T-cell (primary cell): ENCODE results near the gene GTSF1L. TPM values are rescaled to one million over a fixed set of nuclear protein-coding genes. Genes with fewer than 3 reads are reported as not detected.

ENCODE experiments used
- ATAC-seq, 4 experiments: fragments of 200-7000 bp in 3 of 4; fragments of 150-1000 bp in 1 of 4; cut with Tn5 transposase; replicated peaks in 1 of 4; 1 replicate in 3 of 4; 2 replicates in 1 of 4; pipeline ENCODE4 v1.10.0; 2021; ENCODE audit warnings: moderate library complexity in 3 of 4, mild to moderate bottlenecking in 2 of 4, moderate number of reproducible peaks in 1 of 4
- CTCF ChIA-PET, 2 donors: fragments of 300-600 bp; sonication (Branson Sonifier 250); formaldehyde crosslinking; loops; one replicate each; lab custom pipeline; 2022; ENCODE audit warnings: antibody characterized with exemption in 2 of 2; lab: Charles Lee
- POLR2A ChIA-PET, 2 donors: fragments of 300-600 bp; sonication (Branson Sonifier 250); formaldehyde crosslinking; loops; one replicate each; lab custom pipeline; 2022; ENCODE audit warnings: antibody characterized with exemption in 2 of 2; lab: Charles Lee
- DNase-seq, 35 experiments: peaks; one replicate each; pipeline versions ENCODE4 v3.0.0 to v3.0.0-alpha.2; 2013 to 2023
- H3K27ac ChIP-seq: one replicate; pipeline ENCODE4 v1.5.1; 2013; ENCODE audit warnings: low read length
- H3K27me3 ChIP-seq, 2 experiments: replicated peaks in 1 of 2; 1 replicate in 1 of 2; 2 replicates in 1 of 2; pipeline versions ENCODE4 v1.6.1 to v1.7.0; 2013; ENCODE audit warnings: low read length in 1 of 2, mixed read lengths in 1 of 2; ENCODE audit not compliant: control insufficient read depth in 2 of 2, insufficient read depth in 2 of 2; ENCODE audit errors: extremely low read depth in 1 of 2
- H3K36me3 ChIP-seq, 2 donors: 1 replicate in 1 of 2; 2 replicates in 1 of 2; pipeline versions ENCODE4 v1.6.1 to v1.7.0; 2013; ENCODE audit warnings: low read length in 1 of 2; ENCODE audit not compliant: control insufficient read depth in 2 of 2, insufficient read depth in 1 of 2; ENCODE audit errors: extremely low read depth in 1 of 2
- H3K4me1 ChIP-seq, 2 experiments: 1 replicate in 1 of 2; 2 replicates in 1 of 2; pipeline versions ENCODE4 v1.6.1 to v1.7.0; 2013; ENCODE audit warnings: low read length in 2 of 2, mixed read lengths in 1 of 2; ENCODE audit not compliant: insufficient read depth in 2 of 2, control insufficient read depth in 1 of 2; ENCODE audit errors: extremely low read depth in 1 of 2
- H3K4me3 ChIP-seq, 2 donors: 1 replicate in 1 of 2; 2 replicates in 1 of 2; pipeline versions ENCODE4 v1.5.1 to v1.7.0; 2013; ENCODE audit warnings: mild to moderate bottlenecking in 2 of 2, low read length in 1 of 2, moderate library complexity in 1 of 2; ENCODE audit not compliant: control insufficient read depth in 1 of 2; ENCODE audit errors: extremely low read depth in 1 of 2
- H3K9me3 ChIP-seq: 2 replicates; pipeline ENCODE4 v1.7.0; 2013
- H3K27ac Mint-ChIP-seq, 2 donors: one replicate each; pipeline ENCODE4 v1.8.0; 2020 to 2021; ENCODE audit warnings: mild to moderate bottlenecking in 2 of 2, mixed read lengths in 2 of 2
- H3K27me3 Mint-ChIP-seq, 2 donors: one replicate each; pipeline ENCODE4 v1.8.0; 2021 to 2022; ENCODE audit warnings: mixed read lengths in 2 of 2
- H3K36me3 Mint-ChIP-seq: one replicate; pipeline ENCODE4 v1.8.0; 2021; ENCODE audit warnings: mixed read lengths
- H3K4me1 Mint-ChIP-seq, 3 donors: one replicate each; pipeline ENCODE4 v1.8.0; 2020 to 2022; ENCODE audit warnings: mixed read lengths in 3 of 3, mild to moderate bottlenecking in 1 of 3
- H3K4me3 Mint-ChIP-seq, 3 donors: one replicate each; pipeline ENCODE4 v1.8.0; 2020 to 2022; ENCODE audit warnings: mild to moderate bottlenecking in 3 of 3, mixed read lengths in 3 of 3, moderate library complexity in 3 of 3
- H3K9me3 Mint-ChIP-seq, 3 donors: one replicate each; pipeline ENCODE4 v1.8.0; 2020 to 2022; ENCODE audit warnings: mixed read lengths in 3 of 3
- WGBS: methylation state at CpG from one replicate; pipeline ENCODE4 v1.1.5; 2013; ENCODE audit warnings: missing lambda C conversion rate; ENCODE audit not compliant: insufficient coverage; 5-methylcytosine and 5-hydroxymethylcytosine counted together
- total RNA-seq, 35 experiments: library from RNA in 6 of 35; stranded (reverse) in 6 of 35; fragments of 120-200 nt in 1 of 35; gene quantifications; one replicate each; pipeline versions ENCODE4 v1.2.1 to v1.2.4 and lab custom pipeline; 2013 to 2026

GTSF1L gene
- total RNA-seq, 5 donors from 2014 or later (not counting 1 experiment from before 2014, with no cell fraction given), result 0.30 to 0.63 (median 0.53) TPM; not detected in 2

DNA sequence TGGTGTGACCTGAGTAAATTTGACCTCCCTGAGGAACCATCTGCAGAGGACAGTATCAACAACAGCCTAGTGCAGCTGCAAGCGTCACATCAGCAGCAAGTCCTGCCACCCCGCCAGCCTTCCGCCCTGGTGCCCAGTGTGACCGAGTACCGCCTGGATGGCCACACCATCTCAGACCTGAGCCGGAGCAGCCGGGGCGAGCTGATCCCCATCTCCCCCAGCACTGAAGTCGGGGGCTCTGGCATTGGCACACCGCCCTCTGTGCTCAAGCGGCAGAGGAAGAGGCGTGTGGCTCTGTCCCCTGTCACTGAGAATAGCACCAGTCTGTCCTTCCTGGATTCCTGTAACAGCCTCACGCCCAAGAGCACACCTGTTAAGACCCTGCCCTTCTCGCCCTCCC is 24.3 kb downstream of the GTSF1L start:
- no peaks in the 10 kb centered on the region for H3K9me3 Mint-ChIP-seq
- Histone ChIP-seq H3K36me3 (no peaks in the 10 kb centered on the region), H3K4me3 (no peak overlapping the region), H3K4me1 (peaks cover 0 to 15% of the 10 kb centered on the region in 2 experiments), H3K9me3 (no peaks in the 10 kb centered on the region), H3K27me3 (no peaks in the 10 kb centered on the region), H3K27ac (no peak overlapping the region)
- H3K36me3 Mint-ChIP-seq, result no peaks in the 10 kb centered on the region
- H3K4me1 Mint-ChIP-seq, result peaks cover 11 to 13% (median 13%) of the 10 kb centered on the region in 3 donors
- ChIA-PET POLR2A (no interaction called here), CTCF (no interaction called here)
- no peaks in the 10 kb centered on the region for H3K27me3 Mint-ChIP-seq
- ATAC-seq (no peak), DNase-seq (no peak)
- H3K27ac Mint-ChIP-seq, result no peak overlapping the region
- no peak overlapping the region for H3K4me3 Mint-ChIP-seq
- 99% methylated on average over 14 of the region's 14 CpGs for WGBS

DNA sequence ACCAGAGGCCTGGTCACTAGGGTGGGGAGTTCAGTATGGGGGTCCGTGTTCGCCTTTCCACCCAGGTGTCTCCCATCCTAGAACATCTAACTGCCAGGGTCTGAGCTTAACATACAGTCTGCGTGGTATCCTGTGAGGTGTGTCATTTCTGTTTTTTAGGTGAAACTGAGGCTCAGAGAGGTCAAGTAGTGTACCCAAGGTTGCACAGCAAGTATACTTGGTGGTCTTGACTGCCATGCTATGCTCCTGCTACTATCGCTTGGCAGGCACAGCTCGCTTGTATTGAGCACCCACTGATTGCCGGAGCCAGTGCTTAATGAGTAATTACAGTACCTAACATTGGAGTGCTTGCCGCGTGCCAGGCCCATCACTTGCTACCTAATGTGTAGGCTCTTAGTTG is 26.2 kb downstream of the GTSF1L start:
- ChIA-PET CTCF (no interaction called here), POLR2A (no interaction called here)
- H3K9me3 Mint-ChIP-seq, result no peaks in the 10 kb centered on the region
- H3K36me3 Mint-ChIP-seq, result no peaks in the 10 kb centered on the region
- no peaks in the 10 kb centered on the region for H3K27me3 Mint-ChIP-seq
- Histone ChIP-seq H3K4me1 (peaks cover 0 to 15% of the 10 kb centered on the region in 2 experiments), H3K36me3 (no peaks in the 10 kb centered on the region), H3K4me3 (no peak overlapping the region), H3K9me3 (no peaks in the 10 kb centered on the region), H3K27me3 (no peaks in the 10 kb centered on the region), H3K27ac (no peak overlapping the region)
- no peak overlapping the region for H3K4me3 Mint-ChIP-seq
- no peak for DNase-seq
- no peak for ATAC-seq
- no peak overlapping the region for H3K27ac Mint-ChIP-seq
- peaks cover 11 to 13% (median 13%) of the 10 kb centered on the region in 3 donors for H3K4me1 Mint-ChIP-seq
- whole genome bisulfite sequencing, result 94% methylated on average over 2 of the region's 8 CpGs

DNA sequence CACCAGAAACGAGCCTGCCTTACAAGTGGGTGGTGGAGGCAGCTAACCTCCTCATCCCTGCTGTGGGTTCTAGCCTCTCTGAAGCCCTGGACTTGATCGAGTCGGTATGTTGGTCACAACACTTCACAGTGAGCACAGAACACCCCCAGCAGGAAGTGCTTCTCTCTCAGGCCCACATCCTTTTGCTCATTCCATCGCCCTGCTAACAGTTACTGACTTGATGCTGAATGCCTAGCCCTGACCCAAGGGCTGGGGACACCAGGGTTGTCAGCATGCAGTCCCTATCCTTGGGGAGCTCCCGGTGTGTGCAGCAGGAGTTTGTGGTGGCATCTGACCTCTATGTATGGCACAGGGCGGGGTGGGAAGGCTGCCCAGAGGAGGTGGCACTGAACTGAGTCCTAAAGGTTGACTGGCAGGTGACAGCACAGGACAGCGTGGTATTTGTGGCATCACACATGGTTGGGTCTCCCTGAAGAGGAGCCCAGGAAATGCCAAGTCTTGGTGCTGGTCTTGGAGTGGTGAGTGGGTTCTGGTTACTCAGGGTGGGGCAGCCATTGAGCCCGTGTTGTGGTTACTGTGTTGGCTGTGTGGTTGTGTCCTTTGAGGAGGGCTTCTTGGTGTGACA is 26.7 kb downstream of the GTSF1L start:
- Mint-ChIP-seq H3K27ac (no peak overlapping the region), H3K4me1 (peaks cover 11 to 13% (median 13%) of the 10 kb centered on the region in 3 donors), H3K36me3 (no peaks in the 10 kb centered on the region), H3K9me3 (no peaks in the 10 kb centered on the region), H3K27me3 (no peaks in the 10 kb centered on the region), H3K4me3 (no peak overlapping the region)
- no peaks in the 10 kb centered on the region for H3K36me3 ChIP-seq
- peak in 3 of 4 experiments; percentile 23 to 42 (median 28) for ATAC-seq
- H3K4me1 ChIP-seq, result peaks cover 0 to 15% of the 10 kb centered on the region in 2 experiments
- 77% methylated on average over 6 of the region's 8 CpGs for WGBS
- no peak for DNase-seq
- H3K27me3 ChIP-seq, result no peaks in the 10 kb centered on the region
- H3K9me3 ChIP-seq, result no peaks in the 10 kb centered on the region
- no peak overlapping the region for H3K27ac ChIP-seq
- no peak overlapping the region for H3K4me3 ChIP-seq
- ChIA-PET POLR2A (no interaction called here), CTCF (no interaction called here)

DNA sequence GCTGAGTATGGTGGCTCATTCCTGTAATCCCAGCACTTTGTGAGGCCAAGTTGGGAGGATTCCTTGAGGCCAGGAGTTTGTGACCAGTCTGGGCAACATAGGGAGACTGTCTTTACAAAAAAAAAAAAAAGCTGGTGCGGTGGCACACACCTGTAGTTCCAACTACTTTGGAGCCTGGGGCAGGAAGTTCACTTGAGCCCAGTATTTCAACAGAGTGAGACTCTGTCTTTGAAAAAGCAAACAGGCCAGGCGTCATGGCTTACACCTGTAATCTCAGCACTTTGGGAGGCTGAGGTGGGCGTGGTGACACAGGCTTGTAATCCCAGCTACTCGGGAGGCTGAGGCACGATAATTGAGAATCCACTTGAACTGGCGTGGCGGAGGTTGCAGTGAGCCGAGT is 31.2 kb downstream of the GTSF1L start:
- no peak for ATAC-seq
- ChIA-PET POLR2A (no interaction called here), CTCF (no interaction called here)
- H3K27me3 ChIP-seq, result no peaks in the 10 kb centered on the region
- H3K36me3 ChIP-seq, result no peaks in the 10 kb centered on the region
- H3K27ac ChIP-seq, result no peak overlapping the region
- Mint-ChIP-seq H3K27me3 (no peaks in the 10 kb centered on the region), H3K27ac (no peak overlapping the region), H3K9me3 (no peaks in the 10 kb centered on the region), H3K4me3 (no peak overlapping the region), H3K4me1 (peaks cover 11 to 16% (median 12%) of the 10 kb centered on the region in 3 donors), H3K36me3 (no peaks in the 10 kb centered on the region)
- no peaks in the 10 kb centered on the region for H3K9me3 ChIP-seq
- H3K4me3 ChIP-seq, result no peak overlapping the region
- 100% methylated on average over 5 of the region's 8 CpGs for WGBS
- no peak for DNase-seq
- H3K4me1 ChIP-seq, result peaks cover 0 to 15% of the 10 kb centered on the region in 2 experiments

DNA sequence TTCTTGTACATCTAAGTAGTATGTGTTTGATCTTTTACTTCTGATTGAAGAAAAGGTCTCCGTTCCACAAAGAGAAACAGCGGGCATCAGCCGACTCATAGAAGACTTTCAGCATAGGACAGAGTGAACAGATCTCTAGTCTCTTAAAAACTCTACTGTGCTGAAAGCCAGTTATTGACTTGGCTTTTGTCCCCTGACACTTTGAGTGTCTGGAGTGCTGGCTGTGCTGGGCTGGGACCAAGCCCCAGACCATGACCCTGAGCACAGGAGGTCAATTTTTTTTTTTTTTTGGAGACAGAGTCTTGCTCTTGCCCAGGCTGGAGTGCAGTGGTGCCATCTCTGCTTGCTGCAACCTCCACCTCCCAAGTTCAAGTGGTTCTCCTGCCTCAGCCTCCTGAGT is 32.0 kb downstream of the GTSF1L start:
- no peak overlapping the region for H3K27ac ChIP-seq
- CTCF ChIA-PET, result no interaction called here
- DNase-seq (no peak), ATAC-seq (no peak)
- H3K27me3 Mint-ChIP-seq, result no peaks in the 10 kb centered on the region
- no peak overlapping the region for H3K4me3 Mint-ChIP-seq
- no peaks in the 10 kb centered on the region for H3K9me3 ChIP-seq
- H3K27ac Mint-ChIP-seq, result peak overlapping the region in 1 of 2 donors; percentile 13
- WGBS, result 71% methylated on average over 1 of the region's 3 CpGs
- no peaks in the 10 kb centered on the region for H3K9me3 Mint-ChIP-seq
- POLR2A ChIA-PET, result no interaction called here
- H3K4me3 ChIP-seq, result no peak overlapping the region
- H3K36me3 Mint-ChIP-seq, result no peaks in the 10 kb centered on the region
- no peaks in the 10 kb centered on the region for H3K36me3 ChIP-seq
- peaks cover 4 to 8% (median 4%) of the 10 kb centered on the region in 3 donors for H3K4me1 Mint-ChIP-seq
- peaks cover 0 to 7% of the 10 kb centered on the region in 2 experiments for H3K4me1 ChIP-seq
- H3K27me3 ChIP-seq, result no peaks in the 10 kb centered on the region

DNA sequence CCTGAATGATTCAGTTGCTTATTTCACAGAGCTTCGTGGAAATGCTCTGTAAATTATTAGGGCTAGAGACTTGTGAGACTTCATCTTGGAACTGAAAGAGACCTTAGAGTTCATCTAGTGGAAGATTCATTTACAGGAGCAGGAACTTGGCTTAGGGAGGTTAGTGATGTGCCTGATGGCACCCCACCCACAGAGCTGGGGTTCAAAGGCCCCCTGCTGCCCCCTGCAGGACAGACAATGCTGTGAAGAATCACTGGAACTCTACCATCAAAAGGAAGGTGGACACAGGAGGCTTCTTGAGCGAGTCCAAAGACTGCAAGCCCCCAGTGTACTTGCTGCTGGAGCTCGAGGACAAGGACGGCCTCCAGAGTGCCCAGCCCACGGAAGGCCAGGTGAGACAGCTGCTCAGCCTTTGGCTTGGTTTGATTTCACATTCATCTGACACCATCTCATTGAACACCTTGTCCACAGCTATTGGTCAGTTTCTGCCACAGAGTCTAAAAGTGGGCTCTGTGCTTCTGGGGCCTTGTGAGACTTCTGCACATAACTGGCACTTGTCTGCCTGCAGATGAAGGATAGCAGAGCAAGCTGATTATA is 34.8 kb downstream of the GTSF1L start:
- no peak overlapping the region for H3K4me3 ChIP-seq
- ChIA-PET POLR2A (no interaction called here), CTCF (interaction anchor here (0.5 to 1.1 kb wide), 5 partner anchors 39 to 569 kb away, joined by 3 to 5 read pairs (median 4); no protein-coding TSS in a partner anchor)
- Mint-ChIP-seq H3K4me1 (peaks cover 0 to 4% (median 0%) of the 10 kb centered on the region in 3 donors), H3K27me3 (no peaks in the 10 kb centered on the region), H3K9me3 (no peaks in the 10 kb centered on the region), H3K36me3 (no peaks in the 10 kb centered on the region), H3K4me3 (no peak overlapping the region), H3K27ac (no peak overlapping the region)
- no peak overlapping the region for H3K27ac ChIP-seq
- no peaks in the 10 kb centered on the region for H3K27me3 ChIP-seq
- peak in 3 of 4 experiments; percentile 40 to 52 (median 41) for ATAC-seq
- WGBS, result 93% methylated on average over 5 of the region's 5 CpGs
- peak in 26 of 35 experiments; percentile 11 to 59 (median 27) for DNase-seq
- peaks cover 0 to 4% of the 10 kb centered on the region in 2 experiments for H3K4me1 ChIP-seq
- no peaks in the 10 kb centered on the region for H3K9me3 ChIP-seq
- H3K36me3 ChIP-seq, result no peaks in the 10 kb centered on the region
